HG02588 (cell line): ENCODE data around the gene AQP2.

Source experiments
- ATAC-seq: cut with Tn5 transposase; IDR thresholded peaks from one replicate; pipeline ENCODE4 v1.9.1; 2021; ENCODE audit warnings: mild to moderate bottlenecking, moderate library complexity; ENCODE audit not compliant: unreplicated experiment

Gene AQP2

DNA sequence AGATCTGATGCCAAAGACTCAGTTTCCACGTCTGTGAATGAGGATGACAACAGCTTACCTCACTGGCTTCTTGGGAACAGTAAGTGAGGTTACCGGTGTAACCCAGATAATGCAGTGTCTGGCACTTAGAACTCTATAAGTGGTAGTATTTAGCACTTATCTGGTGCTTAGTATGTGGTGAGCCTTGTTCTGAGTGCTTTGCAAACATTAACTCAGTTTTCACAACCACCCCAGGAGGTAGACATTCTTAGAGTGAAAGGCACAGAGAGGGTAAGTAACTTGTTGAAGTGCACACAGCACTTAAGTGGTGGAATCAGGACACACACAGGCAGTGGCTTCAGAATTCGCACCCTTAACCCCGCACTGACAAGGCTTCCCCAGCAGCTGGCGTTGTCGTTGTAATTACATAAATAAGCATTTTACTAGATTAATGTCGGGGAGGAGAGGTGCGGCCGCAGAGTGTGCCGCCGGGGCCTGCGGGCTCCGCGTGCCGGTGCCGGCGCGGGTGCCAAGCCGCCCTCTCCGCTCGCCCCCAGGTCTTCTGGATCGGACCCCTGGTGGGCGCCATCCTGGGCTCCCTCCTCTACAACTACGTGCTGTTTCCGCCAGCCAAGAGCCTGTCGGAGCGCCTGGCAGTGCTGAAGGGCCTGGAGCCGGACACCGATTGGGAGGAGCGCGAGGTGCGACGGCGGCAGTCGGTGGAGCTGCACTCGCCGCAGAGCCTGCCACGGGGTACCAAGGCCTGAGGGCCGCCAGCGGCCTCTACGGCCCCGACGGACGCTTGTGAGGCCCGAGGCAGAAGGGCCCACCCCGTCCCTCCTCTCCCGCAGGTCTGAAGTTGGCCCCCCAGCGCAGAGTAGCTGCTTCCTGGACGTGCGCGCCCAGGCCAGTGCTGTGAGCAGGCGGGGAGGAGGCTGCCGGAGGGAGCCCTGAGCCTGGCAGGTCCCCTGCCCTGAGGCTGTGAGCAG is 4.6 kb downstream of the AQP2 start:
- ATAC-seq, result no peak

- ATAC-seq, result no peak
Measured at GRCh38 chr12:49955899-49956662, 5.5 kb downstream of the AQP2 start.

DNA sequence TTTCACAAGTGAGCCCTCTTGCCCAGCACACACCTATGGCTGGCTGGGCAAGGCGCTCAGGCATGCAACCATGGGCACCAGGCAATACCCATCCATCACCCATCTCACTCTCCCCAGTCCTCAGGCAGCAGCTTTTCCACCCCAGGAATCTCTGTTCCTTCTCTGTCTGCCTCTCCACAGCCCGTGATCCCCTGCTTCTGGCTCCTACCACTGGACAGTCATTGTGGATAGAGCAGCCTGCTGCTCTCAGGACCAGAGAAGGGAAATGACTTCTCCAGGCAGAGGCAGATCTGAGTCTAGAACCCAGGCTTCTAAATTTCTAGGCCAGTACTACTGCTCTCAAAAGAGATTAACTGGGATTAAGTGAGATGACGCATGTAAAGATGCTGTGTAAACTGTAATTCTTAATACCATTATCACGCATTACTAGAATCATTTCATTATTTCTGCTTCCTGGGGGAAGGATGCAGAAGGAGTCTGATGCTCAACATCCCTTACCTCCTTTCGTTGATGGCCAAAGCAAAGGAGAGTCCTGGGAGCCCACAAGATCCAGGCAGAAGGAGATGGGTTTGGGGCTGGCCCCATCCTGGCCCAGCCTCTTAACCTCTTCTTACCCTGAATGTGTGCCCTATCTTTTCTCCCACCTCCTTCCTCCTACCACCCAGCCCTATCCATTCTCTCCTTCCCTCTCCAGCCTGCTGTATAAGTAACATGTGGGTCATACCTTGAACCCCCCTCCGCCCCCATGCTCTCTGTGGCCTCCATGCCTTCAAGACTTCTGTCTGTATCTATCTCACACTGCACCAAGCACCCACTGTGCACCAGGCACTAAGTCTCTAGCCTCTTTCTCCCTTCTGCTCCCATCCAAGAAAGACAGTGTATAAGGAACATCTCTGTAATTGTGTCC is 6.4 kb downstream of the AQP2 start:
- no peak for ATAC-seq

DNA sequence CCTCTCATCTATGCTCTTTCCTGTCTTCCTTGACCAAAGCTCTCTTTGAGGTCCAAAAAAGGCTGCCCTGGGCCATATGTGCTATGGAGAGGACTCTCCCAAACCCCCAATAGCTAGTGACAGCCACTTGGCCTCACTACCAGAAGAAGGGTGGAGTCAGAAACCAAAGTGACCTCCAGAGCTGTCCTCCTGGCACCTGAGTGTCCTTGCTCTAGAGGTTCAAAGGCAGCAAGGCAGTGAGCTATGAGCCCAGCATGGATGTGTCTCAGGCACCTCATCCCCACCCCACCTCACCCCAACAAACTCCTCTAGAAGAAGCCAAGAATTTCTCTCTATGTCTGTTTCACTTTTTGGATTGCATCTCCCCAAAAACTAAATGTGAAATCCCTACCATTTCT is 7.0 kb downstream of the AQP2 start:
- no peak for ATAC-seq

- ATAC-seq, result no peak
Measured at GRCh38 chr12:49959685-49960473, 9.3 kb downstream of the AQP2 start.

- ATAC-seq, result no peak
Measured at GRCh38 chr12:49960474-49961110, 10.1 kb downstream of the AQP2 start.

- no peak for ATAC-seq
Measured at GRCh38 chr12:49961111-49961922, 10.8 kb downstream of the AQP2 start, which contains the start of gene AQP5. Gene AQP5, plus strand, starts transcription at chr12:49961872. Its CDS starts 146 bp downstream, at chr12:49962018.

DNA sequence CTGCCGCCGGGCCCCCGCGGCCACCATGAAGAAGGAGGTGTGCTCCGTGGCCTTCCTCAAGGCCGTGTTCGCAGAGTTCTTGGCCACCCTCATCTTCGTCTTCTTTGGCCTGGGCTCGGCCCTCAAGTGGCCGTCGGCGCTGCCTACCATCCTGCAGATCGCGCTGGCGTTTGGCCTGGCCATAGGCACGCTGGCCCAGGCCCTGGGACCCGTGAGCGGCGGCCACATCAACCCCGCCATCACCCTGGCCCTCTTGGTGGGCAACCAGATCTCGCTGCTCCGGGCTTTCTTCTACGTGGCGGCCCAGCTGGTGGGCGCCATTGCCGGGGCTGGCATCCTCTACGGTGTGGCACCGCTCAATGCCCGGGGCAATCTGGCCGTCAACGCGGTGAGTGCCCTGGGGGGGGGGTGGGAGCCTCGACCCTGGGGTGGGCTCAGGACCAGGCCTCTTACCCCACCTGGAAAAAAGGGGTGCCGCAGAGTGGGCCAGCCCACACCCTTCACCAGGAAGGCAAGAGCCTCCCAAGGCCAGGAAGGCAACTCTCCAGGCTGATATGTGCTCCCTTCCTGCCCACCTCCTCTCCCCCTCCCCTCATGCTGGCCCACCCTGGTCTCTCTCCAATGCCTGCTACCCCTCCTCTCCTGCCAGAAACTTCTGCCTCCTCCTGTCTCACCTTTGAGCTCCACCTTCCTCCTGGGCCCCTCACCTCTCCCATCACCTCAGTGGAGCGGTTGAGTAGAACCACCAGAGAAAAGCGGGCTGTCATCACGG is 11.6 kb downstream of the AQP2 start:
- no peak for ATAC-seq

- no peak for ATAC-seq
Measured at GRCh38 chr12:49962861-49963765, 12.6 kb downstream of the AQP2 start.

GRCh38 chr12:49963976-49964815 is 13.7 kb downstream of the AQP2 start:
- no peak for ATAC-seq

DNA sequence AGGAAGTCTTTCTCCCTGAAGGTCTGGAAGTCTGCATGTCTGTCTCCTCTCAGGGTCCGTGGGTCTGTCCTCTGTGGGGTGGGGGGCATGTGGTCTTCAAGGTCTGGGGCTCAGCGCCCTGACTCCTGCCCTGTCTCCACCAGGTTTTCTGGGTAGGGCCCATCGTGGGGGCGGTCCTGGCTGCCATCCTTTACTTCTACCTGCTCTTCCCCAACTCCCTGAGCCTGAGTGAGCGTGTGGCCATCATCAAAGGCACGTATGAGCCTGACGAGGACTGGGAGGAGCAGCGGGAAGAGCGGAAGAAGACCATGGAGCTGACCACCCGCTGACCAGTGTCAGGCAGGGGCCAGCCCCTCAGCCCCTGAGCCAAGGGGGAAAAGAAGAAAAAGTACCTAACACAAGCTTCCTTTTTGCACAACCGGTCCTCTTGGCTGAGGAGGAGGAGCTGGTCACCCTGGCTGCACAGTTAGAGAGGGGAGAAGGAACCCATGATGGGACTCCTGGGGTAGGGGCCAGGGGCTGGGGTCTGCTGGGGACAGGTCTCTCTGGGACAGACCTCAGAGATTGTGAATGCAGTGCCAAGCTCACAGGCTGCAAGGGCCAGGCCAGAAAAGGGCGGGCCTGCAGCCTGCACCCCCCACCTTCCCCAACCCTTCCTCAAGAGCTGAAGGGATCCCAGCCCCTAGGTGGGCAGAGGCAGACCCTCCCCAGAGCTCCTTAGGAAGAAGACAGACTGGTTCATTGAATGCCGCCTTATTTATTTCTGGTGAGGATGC is 14.5 kb downstream of the AQP2 start:
- no peak for ATAC-seq

- no peak for ATAC-seq
Measured at GRCh38 chr12:49965836-49966235, 15.3 kb downstream of the AQP2 start.

- ATAC-seq, result no peak
Measured at GRCh38 chr12:49966511-49967041, 16.0 kb downstream of the AQP2 start.

DNA sequence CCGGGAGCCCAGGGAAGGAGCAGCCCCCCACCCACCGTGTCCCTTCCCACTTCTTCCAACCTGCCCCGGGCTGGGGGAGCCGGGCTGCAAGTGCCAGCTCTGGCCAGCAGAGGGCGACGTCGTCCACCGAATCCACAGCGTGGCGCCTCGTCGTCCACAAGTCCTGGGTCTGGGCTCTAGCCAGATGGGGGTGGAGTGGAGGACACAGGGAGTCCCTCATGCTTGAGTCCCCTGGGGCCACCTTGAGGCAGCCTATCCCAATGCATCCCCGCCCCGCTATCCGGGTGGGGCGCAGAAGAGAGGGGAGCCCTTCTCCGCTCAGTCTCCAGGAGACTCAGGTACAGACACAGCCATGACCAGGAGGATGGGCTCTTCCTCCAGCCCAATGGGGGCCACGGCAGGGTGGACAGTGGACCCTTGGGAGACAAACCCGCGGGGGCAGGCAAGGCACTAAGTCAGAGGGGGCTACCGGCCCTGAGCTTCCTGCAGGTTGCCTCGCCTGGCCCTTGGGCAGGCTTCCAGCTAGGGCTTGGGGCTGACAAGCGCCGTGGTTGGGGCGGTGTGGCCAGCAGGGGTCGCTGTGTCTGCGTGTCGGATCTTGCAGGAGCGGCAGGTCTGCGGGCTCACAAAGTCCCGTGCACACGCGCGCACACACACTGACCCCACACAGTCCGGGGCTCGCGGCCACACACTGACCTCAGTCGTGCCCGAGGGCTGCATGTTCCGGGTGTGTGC is 16.7 kb downstream of the AQP2 start:
- peak; percentile 68 for ATAC-seq
